H1 (cell line): ENCODE data around the gene UMOD. TPM values are rescaled to one million over a fixed set of nuclear protein-coding genes. Genes with fewer than 3 reads are reported as not detected.

ENCODE experiments used
- CTCF ChIA-PET: fragments of 300-600 bp; sonication (Branson Sonifier 250); formaldehyde crosslinking; loops from one replicate; lab custom pipeline; 2021; ENCODE audit not compliant: partially characterized antibody; lab: Charles Lee
- POLR2A ChIA-PET: fragments of 300-600 bp; sonication (Branson Sonifier 250); formaldehyde crosslinking; loops from one replicate; lab custom pipeline; 2021; ENCODE audit warnings: inconsistent platforms; ENCODE audit not compliant: partially characterized antibody; lab: Charles Lee
- DNase-seq, 2 experiments: peaks; one replicate each; pipeline versions ENCODE4 v3.0.0 to v3.0.0-alpha.2; 2010 to 2022; ENCODE audit warnings: low spot score in 2 of 2, low read depth in 1 of 2, mixed read lengths in 1 of 2
- FAIRE-seq: peaks from 2 replicates; lab custom pipeline; 2011; peaks lifted over from hg19 to GRCh38; lab: Jason Lieb, UNC
- H2AFZ ChIP-seq: 2 replicates; pipeline ENCODE4 v1.8.1; 2012; ENCODE audit warnings: low read length, inconsistent platforms
- H2AK5ac ChIP-seq: 2 replicates; pipeline ENCODE4 v1.6.1; 2013; ENCODE audit warnings: low read depth, low read length
- H2BK120ac ChIP-seq: replicated peaks from 2 replicates; pipeline ENCODE3; 2013; ENCODE audit warnings: low read depth, low read length, inconsistent platforms
- H2BK12ac ChIP-seq: 2 replicates; pipeline ENCODE4 v1.6.1; 2013; ENCODE audit warnings: low read depth, low read length
- H2BK15ac ChIP-seq: 2 replicates; pipeline ENCODE4 v1.6.1; 2013; ENCODE audit warnings: low read length
- H2BK20ac ChIP-seq: 2 replicates; pipeline ENCODE4 v1.6.1; 2013; ENCODE audit warnings: low read length
- H2BK5ac ChIP-seq: 2 replicates; pipeline ENCODE4 v1.6.1; 2013; ENCODE audit warnings: low read depth, low read length
- H3K14ac ChIP-seq: 2 replicates; pipeline ENCODE4 v1.6.1; 2013; ENCODE audit warnings: inconsistent platforms; ENCODE audit not compliant: insufficient read length
- H3K18ac ChIP-seq: 2 replicates; pipeline ENCODE4 v1.6.1; 2013; ENCODE audit warnings: low read length; ENCODE audit errors: extremely low read depth
- H3K23ac ChIP-seq: 2 replicates; pipeline ENCODE4 v1.6.1; 2013; ENCODE audit warnings: inconsistent platforms; ENCODE audit not compliant: insufficient read length
- H3K23me2 ChIP-seq: 2 replicates; pipeline ENCODE4 v1.6.1; 2013; ENCODE audit warnings: low read depth, low read length
- H3K27ac ChIP-seq: 2 replicates; pipeline ENCODE4 v1.6.1; 2011; ENCODE audit warnings: low read depth, low read length, inconsistent platforms
- H3K27me3 ChIP-seq, 4 experiments: replicated peaks in 1 of 4; 1 replicate in 1 of 4; 2 replicates in 3 of 4; pipeline versions ENCODE4 v1.6.1 to v1.8.1; 2011 to 2013; ENCODE audit warnings: low read length in 3 of 4, mild to moderate bottlenecking in 3 of 4, inconsistent platforms in 2 of 4, mixed read lengths in 2 of 4, moderate library complexity in 1 of 4; ENCODE audit not compliant: control insufficient read depth in 3 of 4, insufficient read depth in 3 of 4; ENCODE audit errors: extremely low read depth in 1 of 4
- H3K36me3 ChIP-seq, 4 experiments: 2 replicates each; pipeline versions ENCODE4 v1.6.1 to v1.8.1; 2011 to 2013; ENCODE audit warnings: mild to moderate bottlenecking in 4 of 4, low read length in 3 of 4, moderate library complexity in 2 of 4, control low read depth in 1 of 4, inconsistent platforms in 1 of 4; ENCODE audit not compliant: insufficient read depth in 4 of 4, control insufficient read depth in 2 of 4
- H3K4ac ChIP-seq: replicated peaks from 2 replicates; pipeline ENCODE3; 2013; ENCODE audit warnings: low read length, low read depth, mixed read lengths, inconsistent platforms; ENCODE audit not compliant: insufficient read length
- H3K4me1 ChIP-seq, 4 experiments: replicated peaks in 1 of 4; 1 replicate in 1 of 4; 2 replicates in 3 of 4; pipeline versions ENCODE4 v1.6.1 to v1.8.1; 2011 to 2013; ENCODE audit warnings: low read length in 3 of 4, inconsistent platforms in 2 of 4, mixed read lengths in 1 of 4; ENCODE audit not compliant: insufficient read depth in 4 of 4, control insufficient read depth in 3 of 4
- H3K4me2 ChIP-seq, 2 experiments: 2 replicates each; pipeline versions ENCODE4 v1.6.1 to v1.8.1; 2011 to 2013; ENCODE audit warnings: low read depth in 2 of 2, low read length in 2 of 2, control low read depth in 1 of 2, inconsistent platforms in 1 of 2, mild to moderate bottlenecking in 1 of 2; ENCODE audit not compliant: insufficient read depth in 1 of 2
- H3K4me3 ChIP-seq, 4 experiments: fragments of 200-600, 300-600 bp in 1 of 4; sonication (generic), shearing (Covaris generic), sonication (Bioruptor Twin) in 1 of 4; 2 replicates each; pipeline versions ENCODE4 v1.5.1 to v1.8.1; 2011 to 2016; ENCODE audit warnings: low read length in 4 of 4, low read depth in 3 of 4, control low read depth in 2 of 4, inconsistent platforms in 2 of 4, mild to moderate bottlenecking in 2 of 4, mixed read lengths in 1 of 4, moderate library complexity in 1 of 4; ENCODE audit not compliant: insufficient read depth in 2 of 4; ENCODE audit errors: extremely low read depth in 1 of 4
- H3K56ac ChIP-seq: replicated peaks from 2 replicates; pipeline ENCODE3; 2013; ENCODE audit warnings: low read depth, mild to moderate bottlenecking, mixed read lengths, low read length, inconsistent platforms; ENCODE audit not compliant: insufficient read length
- H3K79me1 ChIP-seq: 2 replicates; pipeline ENCODE4 v1.6.1; 2013; ENCODE audit warnings: low read depth, low read length, control low read depth
- H3K79me2 ChIP-seq, 2 experiments: 2 replicates each; pipeline versions ENCODE4 v1.6.1 to v1.8.1; 2012 to 2013; ENCODE audit warnings: low read length in 2 of 2, mild to moderate bottlenecking in 2 of 2, inconsistent platforms in 1 of 2; ENCODE audit not compliant: insufficient read depth in 2 of 2, control insufficient read depth in 1 of 2
- H3K9ac ChIP-seq, 4 experiments: replicated peaks in 1 of 4; 1 replicate in 1 of 4; 2 replicates in 3 of 4; pipeline versions ENCODE4 v1.6.1 to v1.8.1; 2011 to 2013; ENCODE audit warnings: low read depth in 3 of 4, low read length in 3 of 4, control low read depth in 2 of 4, mild to moderate bottlenecking in 2 of 4, moderate library complexity in 2 of 4, inconsistent platforms in 1 of 4; ENCODE audit errors: extremely low read depth in 1 of 4
- H3K9me3 ChIP-seq, 2 experiments: 2 replicates each; pipeline versions ENCODE4 v1.6.1 to v1.8.1; 2012 to 2013; ENCODE audit warnings: mild to moderate bottlenecking in 2 of 2, moderate library complexity in 2 of 2, control low read depth in 1 of 2, inconsistent platforms in 1 of 2, low read depth in 1 of 2, low read length in 1 of 2, mixed read lengths in 1 of 2; ENCODE audit not compliant: insufficient read depth in 2 of 2
- H4K20me1 ChIP-seq, 2 experiments: replicated peaks in 1 of 2; 2 replicates each; pipeline versions ENCODE3 to v1.8.1; 2011 to 2013; ENCODE audit warnings: inconsistent platforms in 2 of 2, low read length in 2 of 2, mild to moderate bottlenecking in 1 of 2; ENCODE audit not compliant: insufficient read depth in 2 of 2, control insufficient read depth in 1 of 2
- H4K5ac ChIP-seq: 2 replicates; pipeline ENCODE4 v1.6.1; 2013; ENCODE audit warnings: low read length, low read depth, mixed read lengths, inconsistent platforms; ENCODE audit not compliant: insufficient read length
- H4K8ac ChIP-seq: 2 replicates; pipeline ENCODE4 v1.8.0; 2013; ENCODE audit warnings: mild to moderate bottlenecking, moderate library complexity, low read length, inconsistent platforms; ENCODE audit not compliant: insufficient read depth; ENCODE audit errors: extremely low read depth
- H4K91ac ChIP-seq: replicated peaks from 2 replicates; pipeline ENCODE3; 2013; ENCODE audit warnings: low read length, mixed read lengths, inconsistent platforms; ENCODE audit not compliant: insufficient read length
- GABPA ChIP-seq: IDR thresholded peaks from 2 replicates; pipeline ENCODE4 v1.6.1; 2011; ENCODE audit warnings: mild to moderate bottlenecking, low read length, moderate library complexity, borderline replicate concordance; ENCODE audit not compliant: insufficient read depth
- KDM4A ChIP-seq: IDR thresholded peaks from one replicate; pipeline ENCODE4 v1.7.1; 2012; ENCODE audit warnings: low read depth, mild to moderate bottlenecking, moderate library complexity, low read length, inconsistent platforms; ENCODE audit not compliant: severe bottlenecking
- RAD21 ChIP-seq, 2 experiments: IDR thresholded peaks in 1 of 2; conservative IDR thresholded peaks in 1 of 2; 2 replicates each; pipeline ENCODE4 v1.6.1; 2011; ENCODE audit warnings: low read depth in 2 of 2, low read length in 2 of 2, improper control_type of control experiment in 1 of 2, inconsistent platforms in 1 of 2, mild to moderate bottlenecking in 1 of 2, moderate library complexity in 1 of 2
- SRF ChIP-seq: IDR thresholded peaks from 2 replicates; pipeline ENCODE4 v1.6.1; 2011; ENCODE audit warnings: mild to moderate bottlenecking, low read depth, low read length, moderate library complexity
- ZNF274 ChIP-seq: IDR thresholded peaks from 2 replicates; pipeline ENCODE4 v1.7.0; 2012; ENCODE audit warnings: low read length, borderline replicate concordance; ENCODE audit errors: extremely low read depth
- WGBS, 2 experiments: shearing (Covaris generic) in 1 of 2; methylation state at CpG; one replicate each; pipeline versions ENCODE4 v1.1.6 to v1.1.7; 2013 to 2015; ENCODE audit warnings: low lambda C conversion rate in 2 of 2, mixed read lengths in 2 of 2, inconsistent platforms in 1 of 2, low coverage in 1 of 2, missing lambda C conversion rate in 1 of 2; ENCODE audit not compliant: insufficient replicate concordance in 2 of 2, insufficient coverage in 1 of 2, insufficient read length in 1 of 2; ENCODE audit errors: extremely low coverage in 1 of 2, missing lambda C conversion rate in 1 of 2; 5-methylcytosine and 5-hydroxymethylcytosine counted together
- polyA plus RNA-seq, 7 experiments: library from polyadenylated mRNA; depleted of rRNA in 3 of 7; stranded (reverse) in 5 of 7; unstranded in 2 of 7; fragments of >200 nt in 5 of 7; fragments of 200-250 nt in 2 of 7; gene quantifications; 1 replicate in 5 of 7; 2 replicates in 1 of 7; 4 replicates in 1 of 7; pipeline versions ENCODE4 v1.2.1 to v1.2.3, GENCODE V29; 2011 to 2013; ENCODE audit warnings: missing spikeins in 2 of 7, mixed read lengths in 2 of 7
- total RNA-seq: library from RNA; stranded (reverse); fragmentation: NEBNext Ultra II Directional; extraction: Animal tissue kit (Norgen Biotek cat#: 25700); gene quantifications from 2 replicates; pipeline ENCODE4 v1.2.1, GENCODE V29; 2021

UMOD gene
- total and polyA plus RNA-seq, 2 of the 8 experiments (the other 6 are each of a cell fraction or from before 2014, with no cell fraction given): not detected

DNA sequence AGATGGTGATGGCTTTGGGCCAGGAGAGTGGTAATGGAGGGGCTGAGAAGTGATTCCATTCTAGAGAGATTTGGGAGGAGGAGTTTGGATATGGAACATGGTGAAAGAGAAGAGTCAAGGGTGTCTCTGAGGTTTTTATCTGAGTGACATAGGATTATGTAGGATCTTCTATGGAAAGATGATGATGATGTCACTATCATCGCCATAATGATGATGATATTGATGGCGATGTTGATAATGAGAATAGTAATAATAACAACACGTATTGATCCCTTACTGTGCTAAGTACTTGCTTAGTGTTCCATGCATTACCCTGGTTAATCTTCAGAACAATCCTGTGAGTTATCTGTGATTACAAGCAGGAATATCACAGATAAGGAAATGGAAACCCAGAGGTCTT lies 35.5 kb upstream of the UMOD start:
- H4K20me1 ChIP-seq: peaks cover 0 to 4% of the 10 kb centered on the region in 2 experiments
- no peak overlapping the region for H3K9ac ChIP-seq
- H3K4me3 ChIP-seq: no peak overlapping the region
- CTCF ChIA-PET: interaction anchor here (5.7 to 5.9 kb wide), 2 partner anchors 481 to 489 kb away, joined by 57 to 78 read pairs; no protein-coding TSS in a partner anchor
- POLR2A ChIA-PET: no interaction called here
- H2BK12ac ChIP-seq: no peak overlapping the region
- no peak overlapping the region for H3K4me2 ChIP-seq
- no peak overlapping the region for H4K8ac ChIP-seq
- H2BK120ac ChIP-seq: no peak overlapping the region
- no peak overlapping the region for H2BK20ac ChIP-seq
- no peak overlapping the region for H3K27ac ChIP-seq
- no peak overlapping the region for H3K14ac ChIP-seq
- no peak for FAIRE-seq
- no peak for TF ChIP-seq GABPA
- TF ChIP-seq SRF: no peak
- no peak for TF ChIP-seq ZNF274
- TF ChIP-seq KDM4A: no peak
- TF ChIP-seq RAD21 (IDR thresholded peaks at IDR 0.05 in 1 of 2, conservative IDR thresholded peaks at IDR 0.05 in 1 of 2; ENCODE audit: low read depth in 2 of 2, low read length in 2 of 2): no peak
- TF ChIP-seq, all 59 proteins: peak for 0
- Histone ChIP-seq H3K27me3 (no peaks in the 10 kb centered on the region), H3K23ac (no peak overlapping the region), H2BK5ac (no peak overlapping the region), H3K9me3 (no peaks in the 10 kb centered on the region), H3K23me2 (peaks cover 6% of the 10 kb centered on the region; the same call in 1 of the 2 replicates), H3K18ac (no peak overlapping the region), H2AK5ac (no peak overlapping the region), H2BK15ac (no peak overlapping the region), H3K36me3 (no peaks in the 10 kb centered on the region), H3K79me1 (no peaks in the 10 kb centered on the region), H3K79me2 (no peaks in the 10 kb centered on the region), H2AFZ (no peak overlapping the region), H3K4ac (no peak overlapping the region), H3K56ac (no peak overlapping the region), H3K4me1 (peaks cover 0 to 5% (median 2%) of the 10 kb centered on the region in 4 experiments; a peak in 4 of 7 replicates), H4K91ac (no peak overlapping the region), H4K5ac (no peak overlapping the region)
- WGBS, 2 experiments: 98% methylated on average over 3 of the region's 3 CpGs; no CpG with 5 or more reads in 1 of the 2 experiments
- no peak for DNase-seq
